Kidney epithelial cell (primary cell): ENCODE data around the gene PEPD. TPM values are rescaled to one million over a fixed set of nuclear protein-coding genes. Genes with fewer than 3 reads are reported as not detected.

ENCODE experiments used
- DNase-seq: peaks from one replicate; pipeline ENCODE4 v3.0.0-alpha.2; 2010; ENCODE audit warnings: low read depth
- H3K27me3 ChIP-seq: 2 replicates; pipeline ENCODE4 v1.6.0; 2011; ENCODE audit warnings: low read length; ENCODE audit not compliant: control insufficient read depth, insufficient read depth
- H3K36me3 ChIP-seq: 2 replicates; pipeline ENCODE4 v1.5.1; 2011; ENCODE audit warnings: low read length; ENCODE audit not compliant: control insufficient read depth, insufficient read depth
- H3K4me3 ChIP-seq: 2 replicates; pipeline ENCODE4 v1.5.1; 2011; ENCODE audit warnings: low read depth, mild to moderate bottlenecking, control low read depth, low read length
- CTCF ChIP-seq: IDR thresholded peaks from 2 replicates; pipeline ENCODE4 v1.5.1; 2011; ENCODE audit warnings: mild to moderate bottlenecking, moderate library complexity, low read length, control low read depth, inconsistent platforms; ENCODE audit not compliant: insufficient read depth, poor library complexity, severe bottlenecking
- total RNA-seq: library from RNA; depleted of rRNA; stranded (reverse); fragments of >200 nt; gene quantifications from 2 replicates; pipeline ENCODE4 v1.2.3, GENCODE V29; 2015

The PEPD gene
- total RNA-seq, 1 donor from 2014 or later = 88.6 TPM

DNA sequence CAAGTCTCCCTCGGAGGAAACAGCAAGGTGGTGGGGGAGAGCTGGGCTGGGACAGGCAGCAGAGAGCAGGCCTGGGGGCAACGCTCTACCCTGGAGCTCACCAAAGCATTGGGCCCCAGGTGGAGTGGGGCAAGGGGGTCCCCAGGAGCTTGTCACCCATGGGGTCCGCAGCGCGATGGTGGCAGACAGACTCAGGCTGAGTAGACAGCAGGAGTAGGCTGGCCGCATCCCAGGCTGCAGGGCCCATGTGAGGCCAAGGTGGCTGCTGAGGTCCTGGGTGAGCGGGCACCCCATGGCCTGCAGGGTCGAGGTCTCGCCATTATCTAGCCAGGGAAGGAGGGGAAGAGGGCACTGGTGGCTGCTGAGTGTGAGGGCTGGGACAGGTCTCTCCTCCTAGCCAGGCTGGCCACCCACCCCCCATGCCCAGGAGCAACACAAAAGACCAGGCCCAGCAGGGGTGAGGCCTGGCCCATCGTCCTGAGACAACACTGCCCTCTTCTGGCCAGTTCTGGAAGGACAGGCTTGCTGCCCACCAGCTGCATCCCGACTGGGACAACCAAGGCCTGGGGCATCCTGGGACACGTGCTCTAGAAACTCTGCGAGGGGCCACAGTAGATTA lies 115.0 kb downstream of the PEPD start:
- Histone ChIP-seq H3K27me3 (no peaks in the 10 kb centered on the region), H3K4me3 (no peak overlapping the region), H3K36me3 (no peaks in the 10 kb centered on the region)
- TF ChIP-seq CTCF = peak; percentile 94
- DNase-seq = no peak

GRCh38 chr19:33405553-33406461 lies 115.8 kb downstream of the PEPD start:
- no peaks in the 10 kb centered on the region for H3K36me3 ChIP-seq
- no peak overlapping the region for H3K4me3 ChIP-seq
- H3K27me3 ChIP-seq = no peaks in the 10 kb centered on the region
- DNase-seq = no peak
- no peak for TF ChIP-seq CTCF

DNA sequence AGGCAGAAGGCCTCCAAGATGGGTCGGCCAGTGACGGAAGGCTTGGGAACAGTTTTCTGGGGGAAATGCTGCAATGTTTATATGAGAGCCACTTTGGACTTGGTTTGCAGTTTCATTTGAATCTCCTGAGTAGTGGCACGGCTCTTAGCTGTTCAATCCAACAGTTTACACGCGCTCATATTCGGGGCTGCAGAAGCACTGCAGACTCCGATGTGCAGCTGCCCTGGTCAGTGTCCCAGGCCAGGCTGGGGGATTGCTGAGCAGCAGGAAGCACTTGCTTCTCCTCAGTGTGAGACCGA lies 116.4 kb downstream of the PEPD start:
- Histone ChIP-seq H3K4me3 (no peak overlapping the region), H3K36me3 (no peaks in the 10 kb centered on the region), H3K27me3 (no peaks in the 10 kb centered on the region)
- no peak for DNase-seq
- no peak for TF ChIP-seq CTCF

DNA sequence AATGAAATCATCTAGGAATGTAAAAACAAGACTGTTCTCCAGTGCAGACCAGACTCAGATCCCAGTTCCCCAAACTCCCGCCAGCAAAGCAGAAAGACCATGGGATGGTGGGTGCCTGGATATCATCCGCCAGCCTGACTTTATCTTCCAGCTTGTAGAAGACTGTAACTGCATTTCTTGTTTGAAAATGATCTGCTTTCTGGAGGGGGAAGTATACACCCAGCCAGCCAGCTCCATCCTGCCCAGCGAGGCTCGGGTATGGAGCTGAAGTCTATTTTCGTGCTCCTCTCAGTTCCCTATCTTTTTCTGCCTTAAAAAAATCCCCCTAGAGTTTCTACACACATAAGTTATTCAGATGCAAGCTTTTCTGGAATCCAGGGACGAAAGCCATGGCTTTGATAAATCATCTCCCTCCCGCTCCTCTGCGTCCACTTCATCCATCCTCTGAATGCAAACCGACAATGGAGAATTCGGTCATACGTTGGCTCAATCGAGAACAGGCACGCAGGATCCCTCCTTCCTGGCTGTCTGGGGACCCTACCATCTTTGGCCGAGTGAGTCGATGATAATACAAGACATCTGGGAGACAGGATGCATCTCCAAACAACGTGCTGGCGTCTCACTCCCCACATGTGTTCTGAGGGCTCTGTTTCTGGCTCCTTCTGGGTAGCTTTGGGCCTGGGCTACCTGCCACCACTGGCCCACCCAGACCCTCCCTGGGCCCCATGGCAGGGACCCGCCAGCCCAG lies 116.9 kb downstream of the PEPD start:
- DNase-seq = no peak
- H3K4me3 ChIP-seq = no peak overlapping the region

GRCh38 chr19:33403973-33404304 lies 117.7 kb downstream of the PEPD start:
- no peak overlapping the region for H3K4me3 ChIP-seq
- TF ChIP-seq CTCF = no peak
- DNase-seq = no peak
- H3K27me3 ChIP-seq = no peaks in the 10 kb centered on the region
- H3K36me3 ChIP-seq = no peaks in the 10 kb centered on the region

More for the DNA sequence above, 116.9 kb downstream of the PEPD start:
- TF ChIP-seq CTCF = no peak
- no peaks in the 10 kb centered on the region for H3K27me3 ChIP-seq
- no peaks in the 10 kb centered on the region for H3K36me3 ChIP-seq
